ENCODE data around the gene GYPA.
"Not testable (repeated sequence)": the region's sequence is repeated elsewhere in the genome, so short reads cannot be mapped to it uniquely, and the experiment has no call there.

The GYPA gene
- 0 reads per million in 3 donors for total RNA-seq

DNA sequence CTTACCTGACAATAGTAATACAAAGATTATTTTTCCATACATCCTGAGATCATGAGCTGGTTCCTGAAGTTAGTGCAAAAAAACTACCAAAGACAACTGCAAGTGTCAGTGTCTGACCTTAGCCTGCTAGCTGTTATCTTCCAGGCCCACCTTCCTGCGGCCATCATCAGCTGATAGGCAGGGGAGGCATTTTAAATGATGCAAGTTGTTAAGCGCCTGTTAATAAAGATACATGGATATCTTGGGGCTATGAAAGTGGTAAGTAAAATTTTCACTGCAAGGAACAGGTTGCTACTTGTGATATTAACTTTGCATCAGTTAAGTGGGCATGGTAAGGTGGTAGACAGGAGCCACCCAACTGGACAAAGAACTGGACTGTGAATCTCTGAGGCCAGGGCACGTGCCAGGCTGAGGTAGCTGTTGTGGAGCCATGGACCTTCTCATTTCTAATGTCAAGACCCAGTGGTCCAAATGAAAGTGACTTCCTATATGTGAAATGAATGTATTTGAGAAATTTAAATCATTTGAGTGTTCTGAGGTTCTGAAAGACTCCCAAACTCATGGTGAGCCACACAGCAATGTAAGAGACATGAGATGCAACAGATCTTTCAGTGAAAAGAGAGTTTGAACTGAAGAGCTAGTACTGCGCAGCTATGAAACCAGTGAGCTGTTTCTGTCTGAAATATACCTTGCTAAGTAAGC lies at the start of gene GYPA:
GYPA (minus strand) TSS at position 125 of the 702 bp plus-strand sequence; CDS start at position 42, 83 bp downstream.
- not testable (repeated sequence) for H3K4me1 ChIP-seq (ENCODE audit: control insufficient read depth, insufficient read depth, low read length, poor library complexity, severe bottlenecking); H3K9me3 ChIP-seq (ENCODE audit: control insufficient read depth, low read length); H3K36me3 ChIP-seq (ENCODE audit: control insufficient read depth, insufficient read depth, low read length); H3K4me3 ChIP-seq (ENCODE audit: insufficient read depth, low read depth, low read length, poor library complexity, severe bottlenecking); H3K27ac ChIP-seq (ENCODE audit: insufficient read depth, low read length, poor library complexity, severe bottlenecking); DNase-seq; H3K27me3 ChIP-seq (replicated peaks; ENCODE audit: control insufficient read depth, insufficient read depth, low read length, poor library complexity, severe bottlenecking)

DNA sequence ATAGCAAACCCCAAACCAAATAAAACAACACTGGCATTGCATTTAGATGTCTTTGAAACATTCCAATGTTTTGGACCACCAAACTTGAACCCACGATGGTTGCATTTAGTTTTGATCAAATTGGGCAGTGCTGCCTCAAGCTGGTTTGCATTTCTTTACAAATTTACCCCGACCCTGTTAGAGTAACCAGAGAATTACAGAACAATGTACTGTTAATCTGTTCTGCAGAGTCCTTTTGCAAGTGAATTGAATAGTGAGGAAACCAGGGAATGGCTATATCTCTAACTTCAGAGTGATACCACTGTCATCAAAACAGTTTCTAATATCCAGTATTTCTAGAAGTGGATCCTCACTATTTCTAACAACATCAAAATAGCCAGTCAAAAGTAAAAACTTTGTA lies 49.5 kb upstream of the GYPA start:
- no peaks in the 10 kb centered on the region for H3K36me3 ChIP-seq (ENCODE audit: control insufficient read depth, insufficient read depth, low read length)
- H3K4me3 ChIP-seq (ENCODE audit: insufficient read depth, low read depth, low read length, poor library complexity, severe bottlenecking): no peak overlapping the region
- no peak overlapping the region for H3K27ac ChIP-seq (ENCODE audit: insufficient read depth, low read length, poor library complexity, severe bottlenecking)
- H3K4me1 ChIP-seq (ENCODE audit: control insufficient read depth, insufficient read depth, low read length, poor library complexity, severe bottlenecking): no peaks in the 10 kb centered on the region
- DNase-seq: no peak
- H3K9me3 ChIP-seq (ENCODE audit: control insufficient read depth, low read length): no peaks in the 10 kb centered on the region
- no peaks in the 10 kb centered on the region for H3K27me3 ChIP-seq (replicated peaks; ENCODE audit: control insufficient read depth, insufficient read depth, low read length, poor library complexity, severe bottlenecking)

GRCh38 chr4:144189121-144189520 lies 48.6 kb upstream of the GYPA start:
- Histone ChIP-seq H3K4me3 (ENCODE audit: insufficient read depth, low read depth, low read length, poor library complexity, severe bottlenecking) (no peak overlapping the region), H3K36me3 (ENCODE audit: control insufficient read depth, insufficient read depth, low read length) (no peaks in the 10 kb centered on the region), H3K27ac (ENCODE audit: insufficient read depth, low read length, poor library complexity, severe bottlenecking) (no peak overlapping the region), H3K4me1 (ENCODE audit: control insufficient read depth, insufficient read depth, low read length, poor library complexity, severe bottlenecking) (no peaks in the 10 kb centered on the region), H3K27me3 (replicated peaks; ENCODE audit: control insufficient read depth, insufficient read depth, low read length, poor library complexity, severe bottlenecking) (no peaks in the 10 kb centered on the region), H3K9me3 (ENCODE audit: control insufficient read depth, low read length) (no peaks in the 10 kb centered on the region)
- no peak for DNase-seq

DNA sequence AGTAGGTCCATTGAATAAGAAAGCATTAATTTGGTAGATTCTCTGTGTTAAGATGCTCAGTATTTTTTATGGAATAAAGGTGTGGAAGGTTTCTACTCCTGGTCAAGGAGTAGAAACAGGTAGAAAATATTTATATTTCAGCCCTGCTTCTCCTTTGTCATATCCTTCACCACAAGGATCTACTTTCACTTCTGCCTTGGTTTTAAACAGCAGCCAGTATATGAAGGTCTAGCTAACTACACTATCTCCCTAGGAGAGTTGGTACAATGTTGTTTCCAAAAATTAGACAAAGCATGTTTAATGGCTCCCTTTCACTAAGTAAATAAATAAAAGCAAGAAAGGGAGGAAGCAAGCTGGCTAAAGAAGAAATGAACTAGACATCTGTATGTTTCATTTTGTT lies 44.6 kb upstream of the GYPA start:
- H3K27me3 ChIP-seq (replicated peaks; ENCODE audit: control insufficient read depth, insufficient read depth, low read length, poor library complexity, severe bottlenecking): no peaks in the 10 kb centered on the region
- DNase-seq: no peak
- H3K27ac ChIP-seq (ENCODE audit: insufficient read depth, low read length, poor library complexity, severe bottlenecking): no peak overlapping the region
- no peaks in the 10 kb centered on the region for H3K36me3 ChIP-seq (ENCODE audit: control insufficient read depth, insufficient read depth, low read length)
- no peaks in the 10 kb centered on the region for H3K4me1 ChIP-seq (ENCODE audit: control insufficient read depth, insufficient read depth, low read length, poor library complexity, severe bottlenecking)
- no peaks in the 10 kb centered on the region for H3K9me3 ChIP-seq (ENCODE audit: control insufficient read depth, low read length)
- no peak overlapping the region for H3K4me3 ChIP-seq (ENCODE audit: insufficient read depth, low read depth, low read length, poor library complexity, severe bottlenecking)

GRCh38 chr4:144183165-144183564 lies 42.6 kb upstream of the GYPA start:
- H3K9me3 ChIP-seq (ENCODE audit: control insufficient read depth, low read length): no peaks in the 10 kb centered on the region
- no peak overlapping the region for H3K4me3 ChIP-seq (ENCODE audit: insufficient read depth, low read depth, low read length, poor library complexity, severe bottlenecking)
- no peaks in the 10 kb centered on the region for H3K4me1 ChIP-seq (ENCODE audit: control insufficient read depth, insufficient read depth, low read length, poor library complexity, severe bottlenecking)
- no peaks in the 10 kb centered on the region for H3K36me3 ChIP-seq (ENCODE audit: control insufficient read depth, insufficient read depth, low read length)
- no peak overlapping the region for H3K27ac ChIP-seq (ENCODE audit: insufficient read depth, low read length, poor library complexity, severe bottlenecking)
- no peaks in the 10 kb centered on the region for H3K27me3 ChIP-seq (replicated peaks; ENCODE audit: control insufficient read depth, insufficient read depth, low read length, poor library complexity, severe bottlenecking)
- DNase-seq: no peak

DNA sequence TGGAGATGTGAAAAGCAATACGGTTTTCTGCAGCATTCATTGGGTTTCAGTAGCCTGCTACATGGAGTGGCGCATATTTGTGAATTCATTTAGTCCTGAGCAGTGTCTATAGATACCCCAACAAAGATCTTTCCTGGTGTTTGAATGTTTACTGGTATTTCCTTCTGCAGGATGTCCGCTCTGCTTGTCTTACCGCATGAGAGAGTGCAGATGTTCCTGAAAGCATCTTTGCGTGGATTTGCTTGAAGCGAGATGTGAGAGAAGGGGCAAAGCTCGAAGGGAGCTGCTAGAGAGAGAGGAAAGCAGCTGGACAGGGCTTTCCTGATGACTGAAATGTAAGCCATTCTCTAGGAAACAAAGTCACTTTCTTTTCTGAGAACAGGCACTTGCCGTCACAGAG lies 40.9 kb upstream of the GYPA start:
- no peaks in the 10 kb centered on the region for H3K27me3 ChIP-seq (replicated peaks; ENCODE audit: control insufficient read depth, insufficient read depth, low read length, poor library complexity, severe bottlenecking)
- DNase-seq: no peak
- H3K36me3 ChIP-seq (ENCODE audit: control insufficient read depth, insufficient read depth, low read length): no peaks in the 10 kb centered on the region
- no peak overlapping the region for H3K27ac ChIP-seq (ENCODE audit: insufficient read depth, low read length, poor library complexity, severe bottlenecking)
- no peak overlapping the region for H3K4me3 ChIP-seq (ENCODE audit: insufficient read depth, low read depth, low read length, poor library complexity, severe bottlenecking)
- no peaks in the 10 kb centered on the region for H3K9me3 ChIP-seq (ENCODE audit: control insufficient read depth, low read length)
- no peaks in the 10 kb centered on the region for H3K4me1 ChIP-seq (ENCODE audit: control insufficient read depth, insufficient read depth, low read length, poor library complexity, severe bottlenecking)

- no peaks in the 10 kb centered on the region for H3K4me1 ChIP-seq (ENCODE audit: control insufficient read depth, insufficient read depth, low read length, poor library complexity, severe bottlenecking)
- DNase-seq: no peak
- no peak overlapping the region for H3K27ac ChIP-seq (ENCODE audit: insufficient read depth, low read length, poor library complexity, severe bottlenecking)
- H3K27me3 ChIP-seq (replicated peaks; ENCODE audit: control insufficient read depth, insufficient read depth, low read length, poor library complexity, severe bottlenecking): no peaks in the 10 kb centered on the region
- no peak overlapping the region for H3K4me3 ChIP-seq (ENCODE audit: insufficient read depth, low read depth, low read length, poor library complexity, severe bottlenecking)
- H3K9me3 ChIP-seq (ENCODE audit: control insufficient read depth, low read length): no peaks in the 10 kb centered on the region
- H3K36me3 ChIP-seq (ENCODE audit: control insufficient read depth, insufficient read depth, low read length): no peaks in the 10 kb centered on the region
Observed at GRCh38 chr4:144179152-144179739, 38.7 kb upstream of the GYPA start.

DNA sequence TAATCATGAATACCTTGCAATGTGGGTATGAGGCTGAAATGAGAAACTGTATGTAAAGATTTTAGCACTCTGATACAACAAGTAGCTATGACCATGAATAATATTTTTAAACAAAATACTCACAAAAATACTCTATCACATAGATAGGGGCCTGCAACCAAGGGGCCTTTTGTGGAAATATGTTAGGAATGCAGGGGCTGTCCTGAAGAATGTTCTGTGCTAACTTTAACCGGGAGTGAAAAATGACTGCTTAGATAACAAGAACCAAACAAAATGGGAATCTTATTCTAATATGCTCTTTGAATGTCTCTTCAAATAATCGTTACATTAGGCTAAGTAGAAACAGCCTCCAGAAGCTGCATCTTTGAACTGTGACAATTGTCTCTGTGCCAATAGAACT lies 37.9 kb upstream of the GYPA start:
- Histone ChIP-seq H3K4me3 (ENCODE audit: insufficient read depth, low read depth, low read length, poor library complexity, severe bottlenecking) (no peak overlapping the region), H3K4me1 (ENCODE audit: control insufficient read depth, insufficient read depth, low read length, poor library complexity, severe bottlenecking) (no peaks in the 10 kb centered on the region), H3K27me3 (replicated peaks; ENCODE audit: control insufficient read depth, insufficient read depth, low read length, poor library complexity, severe bottlenecking) (no peaks in the 10 kb centered on the region), H3K27ac (ENCODE audit: insufficient read depth, low read length, poor library complexity, severe bottlenecking) (no peak overlapping the region), H3K36me3 (ENCODE audit: control insufficient read depth, insufficient read depth, low read length) (no peaks in the 10 kb centered on the region), H3K9me3 (ENCODE audit: control insufficient read depth, low read length) (no peaks in the 10 kb centered on the region)
- no peak for DNase-seq

- no peak for DNase-seq
- no peaks in the 10 kb centered on the region for H3K36me3 ChIP-seq (ENCODE audit: control insufficient read depth, insufficient read depth, low read length)
- H3K4me1 ChIP-seq (ENCODE audit: control insufficient read depth, insufficient read depth, low read length, poor library complexity, severe bottlenecking): no peaks in the 10 kb centered on the region
- H3K9me3 ChIP-seq (ENCODE audit: control insufficient read depth, low read length): no peaks in the 10 kb centered on the region
- H3K27me3 ChIP-seq (replicated peaks; ENCODE audit: control insufficient read depth, insufficient read depth, low read length, poor library complexity, severe bottlenecking): no peaks in the 10 kb centered on the region
- no peak overlapping the region for H3K27ac ChIP-seq (ENCODE audit: insufficient read depth, low read length, poor library complexity, severe bottlenecking)
- no peak overlapping the region for H3K4me3 ChIP-seq (ENCODE audit: insufficient read depth, low read depth, low read length, poor library complexity, severe bottlenecking)
Observed at GRCh38 chr4:144176476-144176875, 36.0 kb upstream of the GYPA start.

- no peaks in the 10 kb centered on the region for H3K9me3 ChIP-seq (ENCODE audit: control insufficient read depth, low read length)
- no peak overlapping the region for H3K27ac ChIP-seq (ENCODE audit: insufficient read depth, low read length, poor library complexity, severe bottlenecking)
- no peaks in the 10 kb centered on the region for H3K27me3 ChIP-seq (replicated peaks; ENCODE audit: control insufficient read depth, insufficient read depth, low read length, poor library complexity, severe bottlenecking)
- no peak for DNase-seq
- H3K36me3 ChIP-seq (ENCODE audit: control insufficient read depth, insufficient read depth, low read length): no peaks in the 10 kb centered on the region
- H3K4me1 ChIP-seq (ENCODE audit: control insufficient read depth, insufficient read depth, low read length, poor library complexity, severe bottlenecking): no peaks in the 10 kb centered on the region
- H3K4me3 ChIP-seq (ENCODE audit: insufficient read depth, low read depth, low read length, poor library complexity, severe bottlenecking): no peak overlapping the region
Observed at GRCh38 chr4:144174401-144175067, 34.0 kb upstream of the GYPA start.
